EH (cell line): ENCODE data around the gene CFAP57.
"Not testable (repeated sequence)": the region's sequence is repeated elsewhere in the genome, so short reads cannot be mapped to it uniquely, and the experiment has no call there.

Source experiments
- DNase-seq: peaks from one replicate; pipeline ENCODE4 v3.0.0-alpha.2; 2015; ENCODE audit warnings: low read depth

CFAP57 gene

DNA sequence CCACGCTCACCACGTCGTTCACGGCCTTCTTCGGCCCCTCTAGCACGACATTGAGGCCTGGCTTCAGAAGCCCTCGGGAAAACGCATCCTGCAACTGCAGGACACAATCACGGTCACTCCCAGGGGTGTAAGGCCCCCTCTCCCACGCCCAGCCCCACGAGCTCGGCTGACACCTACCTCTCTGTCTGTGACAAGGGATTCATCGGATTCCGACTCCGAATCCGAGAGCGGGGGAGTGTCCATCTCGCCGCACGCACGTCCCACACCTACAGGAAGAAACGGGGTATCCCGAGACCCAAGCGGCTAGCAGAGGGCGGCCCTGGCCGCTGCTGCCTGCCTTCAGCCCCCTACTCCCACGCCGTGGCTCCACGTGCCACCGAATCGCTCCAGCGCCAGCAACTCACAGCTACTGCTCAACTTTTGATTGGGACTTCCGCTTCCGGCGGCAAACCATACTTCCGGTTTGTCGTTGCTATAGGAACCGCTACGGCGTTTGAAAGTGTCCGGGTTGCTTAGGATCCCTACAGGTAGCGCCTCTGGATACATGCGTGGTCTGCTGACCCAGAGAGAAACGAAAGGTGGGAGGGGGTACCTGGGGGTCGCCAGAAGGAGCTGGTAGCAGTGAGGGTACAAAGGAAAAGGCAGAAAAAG is at the start of gene CFAP57, which contains the start of gene EBNA1BP2:
CFAP57 (plus strand) TSS at position 455 of the 651 bp plus-strand sequence. CDS start 424 bp downstream, outside the sequence.
EBNA1BP2 (minus strand) TSS at position 415 of the 651 bp plus-strand sequence; CDS start at position 243, 172 bp downstream.
- peak; percentile 95 for DNase-seq

DNA sequence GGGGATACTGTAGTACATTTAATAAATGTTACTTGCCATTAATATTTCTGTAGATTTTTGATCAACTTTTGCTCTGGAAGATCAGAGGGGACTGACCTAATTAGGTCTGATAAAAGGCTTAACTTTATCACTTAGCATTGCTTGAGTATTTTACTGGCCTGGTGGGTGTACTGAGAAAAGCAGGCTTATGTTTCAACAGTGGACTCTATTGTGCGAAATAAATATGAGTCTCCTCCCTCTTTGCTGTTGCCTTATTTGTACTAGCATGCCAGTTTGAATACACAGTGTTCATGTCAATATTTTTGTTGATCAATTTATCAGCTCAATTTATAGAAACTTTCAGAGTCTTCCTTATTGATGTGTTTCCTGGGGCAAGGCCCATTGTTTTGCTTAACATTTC is 49.1 kb upstream of the CFAP57 start:
- DNase-seq, result no peak

DNA sequence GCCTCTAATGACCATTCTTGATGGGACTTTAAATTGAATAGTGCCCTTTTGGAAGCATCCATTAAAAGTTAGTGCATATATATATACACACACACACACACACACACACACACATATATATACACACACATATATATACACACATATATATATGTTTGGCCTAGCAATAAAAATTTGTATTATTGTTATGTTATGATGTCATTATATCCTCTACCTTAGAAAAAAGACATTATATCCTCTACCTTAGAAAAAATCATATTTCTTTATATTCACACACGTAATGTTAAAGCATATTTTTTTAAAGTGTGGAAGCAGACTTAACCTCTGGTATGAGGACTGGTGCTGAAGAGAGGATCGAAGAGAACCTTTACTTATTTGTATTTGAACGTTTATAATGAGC is 43.3 kb upstream of the CFAP57 start:
- DNase-seq, result no peak

DNA sequence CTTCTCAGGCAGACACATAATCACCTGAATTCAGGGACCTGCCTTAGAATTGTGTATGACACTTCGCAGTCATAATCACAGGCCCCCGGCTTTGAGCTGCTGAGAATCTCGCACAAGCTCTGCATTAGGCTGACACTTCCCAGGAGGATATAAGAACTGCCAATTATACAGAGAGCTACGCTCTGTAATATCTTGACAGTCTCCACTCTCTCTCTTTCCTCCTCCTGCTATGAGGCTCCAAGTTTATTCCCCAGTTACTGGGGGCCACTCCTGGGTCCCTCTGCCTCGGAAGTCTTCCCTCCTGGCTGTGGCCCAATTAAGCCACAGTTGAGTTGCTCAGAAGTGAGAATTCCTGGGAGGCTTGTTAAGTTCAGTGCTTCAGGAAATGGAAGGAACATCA is 42.7 kb upstream of the CFAP57 start:
- no peak for DNase-seq

DNA sequence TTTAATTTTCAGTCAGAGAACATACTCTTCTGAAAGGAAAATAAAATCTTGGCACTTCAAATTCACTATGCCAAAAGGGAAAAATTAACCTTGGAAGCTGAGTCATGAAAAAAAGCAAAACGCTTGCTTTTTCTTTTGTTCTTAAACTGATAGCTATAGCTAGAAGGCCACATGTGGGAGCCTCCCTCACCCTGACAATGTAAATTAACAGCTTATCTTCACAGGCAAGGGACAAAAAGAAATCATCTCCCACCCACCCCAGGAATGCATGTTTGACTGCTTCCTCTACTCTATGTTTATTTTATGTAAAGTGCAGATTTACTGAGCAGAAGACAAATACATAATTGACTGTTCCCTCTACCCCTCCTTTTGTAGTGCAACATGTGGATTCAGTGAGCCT is 38.1 kb upstream of the CFAP57 start:
- DNase-seq, result no peak

DNA sequence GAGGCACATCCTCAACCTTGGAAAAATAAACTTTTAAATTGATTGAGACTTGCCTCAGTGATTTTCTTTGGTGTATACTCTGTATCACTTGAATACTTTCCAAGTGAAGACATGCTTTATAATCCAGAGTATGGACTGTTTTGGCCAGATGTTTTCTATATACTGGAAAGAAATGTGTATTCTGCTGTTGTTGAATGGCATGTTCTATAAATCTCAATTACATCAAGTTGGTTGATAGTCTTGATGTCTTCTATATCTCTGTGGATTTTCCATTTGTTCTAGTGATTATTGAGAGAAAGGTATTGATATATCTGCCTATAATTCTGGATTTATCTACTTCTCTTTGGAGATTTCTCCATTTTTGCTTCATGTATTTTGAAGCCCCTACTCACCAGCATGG is 37.5 kb upstream of the CFAP57 start:
- no peak for DNase-seq

DNA sequence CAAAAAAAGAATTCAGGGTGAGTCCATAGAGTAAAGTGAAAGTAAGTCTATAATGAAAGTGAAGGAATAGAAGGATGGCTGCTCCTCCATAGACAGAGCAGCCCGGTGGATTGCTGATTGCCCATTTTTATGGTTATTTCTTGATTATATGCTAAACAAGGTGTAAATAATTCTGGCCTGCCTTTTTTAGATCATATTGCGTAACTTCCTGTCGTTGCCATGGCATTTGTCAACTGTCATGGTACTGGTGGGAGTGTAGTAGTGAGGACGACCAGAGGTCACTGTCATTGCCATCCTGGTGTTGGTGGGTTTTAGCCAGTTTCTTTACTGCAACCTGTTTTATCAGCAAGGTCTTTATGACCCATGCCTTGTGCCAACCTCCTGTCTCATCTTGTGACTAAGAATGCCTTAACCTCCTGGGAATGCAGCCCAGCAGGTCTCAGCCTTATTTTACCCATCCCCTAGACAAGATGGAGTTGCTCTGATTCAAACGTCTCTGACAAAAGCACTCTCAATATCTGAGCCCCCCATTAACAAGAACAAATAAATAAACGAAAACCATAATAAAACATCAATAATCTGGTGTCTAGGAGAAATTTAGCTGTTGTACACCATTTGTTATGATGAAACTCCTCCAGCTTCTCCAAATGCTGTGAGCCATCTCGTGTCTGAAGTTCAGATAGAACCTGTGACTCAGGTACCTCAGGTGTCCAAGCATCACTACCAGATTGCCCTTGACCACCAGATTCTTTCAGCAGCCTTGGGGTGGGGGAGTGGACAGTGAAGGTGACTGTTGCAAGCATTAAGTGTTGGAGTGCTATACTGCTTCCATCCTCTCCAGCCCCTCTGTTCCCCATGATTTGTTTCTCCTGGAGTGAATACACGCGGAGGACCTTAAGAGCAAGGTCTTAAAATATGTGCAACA is 36.0 kb upstream of the CFAP57 start:
- DNase-seq, result no peak

DNA sequence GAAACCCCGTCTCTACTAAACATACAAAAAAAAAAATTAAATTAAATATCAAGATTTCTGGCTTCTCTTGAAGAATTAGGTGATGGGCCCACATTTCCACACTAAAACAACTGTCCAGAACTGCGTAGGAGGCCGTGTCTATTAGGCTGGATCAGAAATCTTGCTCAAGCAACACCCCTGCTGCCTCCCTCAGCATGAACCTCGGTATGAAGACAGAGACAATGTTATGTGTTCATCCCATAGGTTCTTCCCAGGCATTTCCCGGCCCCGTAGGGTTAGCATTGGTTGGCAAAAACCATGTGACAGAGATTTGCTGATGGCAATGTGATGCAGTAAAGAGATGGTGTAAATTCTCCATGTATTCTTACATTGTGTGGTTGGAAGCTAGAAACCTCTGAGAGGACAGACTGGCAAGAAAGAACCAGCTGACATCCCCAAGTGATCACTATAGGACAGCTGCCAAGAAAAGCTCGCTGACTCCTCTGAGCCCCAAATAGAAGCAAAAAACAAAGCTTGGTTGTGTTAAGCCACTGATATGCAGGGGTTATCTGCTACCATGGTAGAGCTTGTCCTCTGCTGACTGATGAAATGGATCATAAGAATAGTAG is 34.6 kb upstream of the CFAP57 start:
- DNase-seq, result no peak

DNA sequence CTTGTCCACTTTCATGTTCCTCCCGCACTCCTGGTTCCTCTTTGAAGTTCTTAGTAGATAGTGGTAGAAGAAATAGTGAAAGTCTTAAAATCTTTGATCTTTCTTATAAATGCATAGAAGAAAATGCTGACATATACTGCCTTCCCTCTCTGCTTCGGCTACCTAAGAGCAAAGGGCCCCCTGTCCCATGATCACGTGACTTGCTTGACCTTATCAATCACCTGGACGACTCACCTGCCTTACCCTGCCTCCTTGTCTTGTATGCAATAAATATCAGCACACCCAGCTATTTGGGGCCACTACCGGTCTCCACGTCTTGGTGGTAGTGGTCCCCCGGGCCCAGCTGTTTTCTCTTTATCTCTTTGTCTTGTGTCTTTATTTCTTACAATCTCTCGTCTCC is 32.8 kb upstream of the CFAP57 start:
- not testable (repeated sequence) for DNase-seq

DNA sequence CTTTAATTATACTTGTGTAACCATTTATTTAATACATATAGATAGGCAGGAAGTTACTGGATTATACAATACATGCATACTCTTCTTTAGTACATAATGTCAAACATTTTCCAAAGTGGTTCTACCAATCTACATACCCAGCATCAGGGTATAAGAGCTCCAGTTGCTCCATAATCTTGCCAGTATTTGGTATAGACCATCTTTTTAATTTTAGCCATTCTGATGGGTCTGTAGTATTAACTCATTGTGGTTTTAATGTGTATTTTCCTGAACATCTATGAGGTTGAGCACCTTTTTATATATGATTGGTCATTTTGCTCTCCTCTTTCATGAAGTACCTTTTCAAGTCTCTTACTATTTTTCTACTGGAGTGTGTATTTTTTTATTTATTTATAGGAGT is 32.1 kb upstream of the CFAP57 start:
- no peak for DNase-seq

DNA sequence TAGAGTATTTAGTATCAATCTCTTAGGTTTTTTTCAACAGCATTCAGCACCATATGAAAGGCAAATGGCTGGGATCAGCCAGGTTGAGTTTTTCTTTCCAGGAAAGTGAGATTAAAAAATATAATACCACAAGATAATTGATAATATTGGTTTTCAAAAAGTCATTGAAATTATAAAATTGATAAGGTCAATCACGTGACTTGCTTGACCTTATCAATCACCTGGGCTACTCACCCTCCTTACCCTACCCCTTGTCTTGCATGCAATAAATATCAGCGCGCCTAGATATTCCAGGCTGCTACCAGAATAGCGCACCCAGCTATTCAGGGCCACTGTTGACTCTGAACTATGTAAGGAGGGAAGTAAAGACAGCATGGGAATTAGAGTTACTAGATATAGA is 31.5 kb upstream of the CFAP57 start:
- no peak for DNase-seq

DNA sequence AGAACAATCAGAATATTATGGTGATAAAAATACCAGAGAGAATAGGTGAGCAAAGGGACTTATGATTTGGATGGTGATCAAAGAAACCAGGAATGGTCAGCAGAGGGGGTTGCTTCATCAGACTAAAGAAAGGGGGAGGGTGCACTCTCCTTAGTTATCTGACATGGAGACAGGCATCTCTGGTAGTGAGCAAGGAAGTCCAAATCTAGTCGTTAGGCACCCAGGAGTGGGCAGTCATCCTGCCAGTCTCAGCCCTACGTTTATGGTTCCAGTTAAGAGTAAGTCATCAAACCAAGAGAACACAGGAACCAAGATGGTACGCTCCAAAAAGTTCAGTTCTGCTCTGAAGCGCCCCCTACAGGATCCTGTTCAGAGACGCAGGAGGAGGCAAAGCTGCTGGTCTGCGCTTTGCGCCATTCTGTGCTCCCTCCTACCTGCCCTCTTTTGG is 28.7 kb upstream of the CFAP57 start:
- DNase-seq, result peak; percentile 4

DNA sequence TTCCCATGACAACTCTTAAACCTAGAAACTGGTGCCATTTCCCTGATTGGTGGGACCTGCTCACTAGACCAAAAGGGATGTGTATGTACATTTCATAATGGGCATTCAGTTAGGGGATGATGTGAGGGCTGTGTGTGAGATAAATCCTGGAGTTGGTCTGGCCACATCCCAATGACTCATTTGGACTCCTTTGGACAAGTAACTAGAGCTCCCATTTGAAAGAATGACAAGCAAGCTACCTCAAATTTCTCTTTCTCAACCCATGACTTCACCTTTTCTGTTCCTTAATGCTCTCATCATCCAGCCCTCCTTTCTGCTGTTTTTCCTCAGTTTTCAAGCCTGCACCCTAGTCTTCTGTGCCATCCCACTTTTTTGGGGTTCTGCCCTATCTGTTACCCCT is 27.9 kb upstream of the CFAP57 start:
- peak; percentile 46 for DNase-seq

DNA sequence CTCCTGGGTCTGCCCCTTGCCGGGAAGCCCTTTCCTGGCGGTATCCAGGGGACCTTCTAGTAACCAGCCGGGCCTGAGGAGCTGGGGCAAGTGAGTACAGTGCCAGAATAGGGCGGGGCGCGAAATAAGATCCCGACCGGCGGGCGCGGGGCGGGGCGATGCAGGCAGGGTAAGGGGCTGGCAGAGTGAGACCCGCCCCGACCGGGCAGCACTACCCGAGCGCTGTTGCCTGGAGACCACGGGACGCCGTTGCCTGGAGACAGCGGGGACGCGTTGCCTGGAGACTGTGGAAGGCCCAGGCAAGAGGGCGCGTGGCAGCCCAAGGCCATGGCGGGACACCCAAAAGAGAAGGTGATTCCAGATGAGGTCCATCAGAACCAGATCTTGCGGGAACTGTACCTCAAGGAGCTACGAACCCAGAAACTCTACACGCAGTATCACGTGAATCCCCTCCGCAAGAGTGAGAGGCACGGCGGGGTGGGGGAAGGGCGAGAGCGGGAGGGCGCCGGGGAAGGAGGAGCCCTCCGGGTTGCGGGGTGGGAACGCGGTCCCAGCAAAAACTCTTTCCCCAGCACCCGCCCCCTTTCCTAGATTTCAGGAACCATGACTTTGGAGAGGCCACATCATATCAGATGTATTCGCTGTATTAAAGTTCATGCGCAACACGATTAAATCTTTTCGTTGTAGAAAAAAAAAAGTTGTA is 24.4 kb upstream of the CFAP57 start:
- peak; percentile 76 for DNase-seq

DNA sequence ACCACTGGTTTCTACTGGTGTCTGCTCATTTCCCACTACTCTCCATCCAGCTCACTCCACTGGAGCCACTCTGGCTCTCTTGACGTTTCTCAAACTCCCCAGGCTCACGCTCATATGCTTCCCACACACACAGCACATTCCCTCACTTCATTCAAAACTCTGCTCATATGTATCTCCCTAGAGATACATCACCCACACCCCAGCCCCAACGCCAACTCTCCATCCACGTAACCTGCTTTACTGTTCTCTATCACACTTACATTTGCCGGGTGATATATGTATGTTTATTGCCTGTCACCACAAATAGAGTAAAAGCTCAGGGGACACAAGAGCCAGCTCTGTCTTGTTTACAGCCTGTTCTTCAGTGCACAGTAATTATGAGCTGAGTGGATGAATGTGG is 22.2 kb upstream of the CFAP57 start:
- DNase-seq, result no peak

DNA sequence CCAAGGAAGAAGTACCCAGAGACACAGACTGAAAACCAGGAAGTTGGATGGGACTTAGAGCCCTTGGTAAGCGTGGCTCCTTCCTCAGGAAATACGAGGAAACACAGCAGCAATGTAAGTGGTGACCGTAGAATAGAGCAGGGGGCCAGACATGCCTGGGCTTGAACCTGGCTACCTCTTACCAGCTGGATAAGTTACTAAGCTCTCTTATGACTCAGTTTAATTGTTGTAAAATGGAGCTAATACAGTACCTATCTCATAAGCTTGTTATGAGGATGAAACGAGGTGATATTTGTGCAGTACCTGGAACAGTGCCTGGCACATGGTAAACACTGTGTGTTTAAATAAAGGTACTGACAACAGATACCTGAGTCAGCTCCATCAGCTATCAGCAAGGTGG is 19.3 kb upstream of the CFAP57 start:
- DNase-seq, result no peak

DNA sequence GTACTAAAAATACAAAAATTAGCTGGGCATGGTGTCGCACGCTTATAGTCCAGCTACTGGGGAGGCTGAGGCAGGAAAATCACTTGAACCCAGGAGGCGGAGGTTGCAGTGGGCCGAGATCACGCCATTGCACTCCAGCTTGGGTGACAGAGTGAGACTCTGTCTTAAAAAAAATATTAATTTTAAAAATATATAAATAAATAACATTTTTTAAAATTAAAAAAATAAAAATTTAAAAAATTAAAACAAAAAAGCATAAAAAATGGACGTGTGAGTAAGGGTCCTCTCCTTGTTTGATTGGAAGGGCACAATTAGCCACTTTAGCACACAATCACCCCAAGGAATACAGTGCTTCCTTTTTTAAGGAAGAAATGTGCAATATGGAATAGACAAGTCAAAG is 18.7 kb upstream of the CFAP57 start:
- no peak for DNase-seq

DNA sequence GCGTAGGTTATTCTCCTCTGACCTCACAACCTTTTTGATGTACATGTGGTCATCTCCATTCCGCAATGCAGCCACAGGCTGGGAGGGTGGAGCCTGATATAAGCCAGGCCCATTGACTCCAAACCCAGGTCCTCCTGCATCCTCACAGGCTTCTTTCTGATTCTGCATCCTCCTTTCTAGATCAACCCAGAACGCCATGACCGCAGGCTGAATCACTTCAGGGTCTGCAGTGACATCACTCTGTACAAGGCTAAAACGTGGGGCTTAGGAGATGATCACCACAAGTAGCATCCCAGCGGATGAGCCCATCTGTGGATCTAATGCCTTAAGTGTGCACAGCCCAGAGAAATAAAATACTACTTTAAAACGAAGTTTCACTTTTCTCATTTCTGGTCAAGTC is 16.1 kb upstream of the CFAP57 start:
- DNase-seq, result no peak

DNA sequence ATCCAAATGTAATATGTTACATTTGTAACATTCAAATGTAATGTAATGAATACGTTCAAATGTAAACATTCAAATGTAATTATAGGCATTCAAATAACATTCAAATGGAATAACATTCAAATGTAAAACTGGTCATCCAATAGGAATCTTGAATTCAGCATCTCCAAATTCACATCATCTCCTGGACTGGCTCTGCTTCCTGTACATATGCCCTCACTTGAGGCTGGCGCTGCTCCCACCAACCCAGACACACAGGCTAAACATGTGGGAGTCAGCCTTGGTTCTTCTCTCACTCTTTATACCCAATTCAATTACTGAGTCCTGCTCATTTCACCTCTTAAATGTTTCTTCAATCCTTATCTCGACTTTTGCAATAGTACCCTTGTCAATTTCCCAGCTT is 7.0 kb upstream of the CFAP57 start:
- no peak for DNase-seq

DNA sequence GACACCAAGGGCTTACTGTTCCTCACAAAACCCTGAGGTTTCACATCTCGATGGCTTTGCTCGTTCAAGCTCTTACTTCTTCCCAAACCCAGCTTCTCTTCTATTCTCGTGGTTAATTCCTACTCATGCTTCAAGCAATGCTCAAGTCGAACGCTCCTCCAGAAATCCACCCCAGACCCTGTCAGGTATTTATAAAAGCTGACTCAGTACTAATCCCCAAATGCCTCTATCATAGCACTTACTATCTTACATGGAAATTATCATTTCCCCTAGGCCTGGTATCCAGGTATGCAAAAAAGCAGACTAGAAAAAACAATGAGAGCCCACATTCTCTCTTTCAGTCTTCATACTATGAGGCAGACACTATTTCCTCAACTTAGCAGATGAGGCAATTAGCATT is 6.4 kb upstream of the CFAP57 start:
- DNase-seq, result no peak

DNA sequence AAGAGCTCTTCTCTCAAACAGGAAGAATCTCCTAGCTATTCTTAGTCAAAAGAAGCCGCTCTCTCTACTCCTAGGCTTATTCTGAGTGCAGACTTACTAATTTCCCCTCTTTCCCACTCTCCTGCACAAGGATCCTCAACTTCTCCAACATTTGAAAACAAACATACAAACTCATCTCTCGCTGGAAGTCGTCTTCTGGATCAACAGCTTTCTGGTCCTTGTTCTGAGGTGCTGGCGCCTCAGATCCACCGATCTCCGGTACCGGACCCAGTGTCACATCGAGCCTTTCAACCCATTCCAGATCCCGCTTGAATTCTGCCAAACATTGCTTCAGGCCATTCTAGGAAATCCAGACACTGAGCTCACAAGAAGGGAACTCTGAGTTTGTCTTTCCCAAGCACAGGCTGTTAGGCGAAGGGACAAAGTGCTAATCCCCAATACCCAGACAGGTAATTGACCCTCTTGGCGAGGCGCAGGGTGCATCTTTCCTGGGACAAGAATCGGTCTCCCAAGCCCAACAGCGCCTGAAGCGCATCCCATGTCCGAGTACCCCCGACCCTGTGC is 736 bp upstream of the CFAP57 start:
- DNase-seq, result no peak

DNA sequence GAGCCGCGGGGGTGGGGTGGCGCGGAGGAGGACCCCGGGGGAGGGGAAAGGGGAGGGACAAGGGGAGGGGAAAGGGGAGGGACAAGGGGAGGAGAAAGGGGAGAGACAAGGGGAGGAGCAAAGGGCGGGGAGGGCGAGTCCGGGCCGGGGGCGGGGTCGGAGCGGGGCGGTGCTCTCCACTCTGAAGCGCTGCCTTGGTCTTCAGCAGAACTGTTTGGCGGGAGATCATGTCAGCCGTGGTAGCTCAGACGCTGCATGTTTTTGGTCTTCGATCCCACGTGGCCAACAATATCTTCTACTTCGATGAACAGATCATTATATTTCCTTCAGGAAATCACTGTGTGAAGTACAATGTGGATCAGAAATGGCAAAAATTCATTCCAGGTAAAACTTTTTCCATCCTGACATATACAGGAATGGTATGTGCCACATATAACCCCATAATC is 420 bp downstream of the CFAP57 start:
- DNase-seq, result peak; percentile 90
